Hepatic stellate cell (primary cell): ENCODE measurements around the gene RTL10.

Experiments
- DNase-seq: peaks from one replicate; pipeline ENCODE4 v3.0.0; 2011; ENCODE audit warnings: low spot score

The RTL10 gene

GRCh38 chr22:19863571-19863970 lies 8.9 kb upstream of the RTL10 start:
- DNase-seq = no peak

- DNase-seq = no peak
Measured at GRCh38 chr22:19862619-19863246, 8.1 kb upstream of the RTL10 start.

- DNase-seq = no peak
Measured at GRCh38 chr22:19859861-19860510, 5.3 kb upstream of the RTL10 start.

- DNase-seq = no peak
Measured at GRCh38 chr22:19857382-19857781, 2.7 kb upstream of the RTL10 start.

GRCh38 chr22:19855504-19856409 lies 1.1 kb upstream of the RTL10 start:
- no peak for DNase-seq

GRCh38 chr22:19853879-19854777 lies 546 bp downstream of the RTL10 start:
- DNase-seq = no peak

GRCh38 chr22:19853058-19853878 lies 1.4 kb downstream of the RTL10 start:
- no peak for DNase-seq

- DNase-seq = no peak
Measured at GRCh38 chr22:19852177-19852781, 2.4 kb downstream of the RTL10 start.

GRCh38 chr22:19851291-19852176 lies 3.1 kb downstream of the RTL10 start:
- no peak for DNase-seq

- DNase-seq = no peak
Measured at GRCh38 chr22:19850763-19851109, 3.9 kb downstream of the RTL10 start.

GRCh38 chr22:19849835-19850762 lies 4.6 kb downstream of the RTL10 start:
- DNase-seq = no peak

- no peak for DNase-seq
Measured at GRCh38 chr22:19848298-19849224, 6.1 kb downstream of the RTL10 start.

GRCh38 chr22:19847345-19847632 lies 7.4 kb downstream of the RTL10 start:
- DNase-seq = no peak

GRCh38 chr22:19846620-19847344 lies 7.9 kb downstream of the RTL10 start:
- no peak for DNase-seq

GRCh38 chr22:19845054-19845722 lies 9.5 kb downstream of the RTL10 start:
- DNase-seq = no peak

GRCh38 chr22:19844377-19845053 lies 10.2 kb downstream of the RTL10 start:
- peak; percentile 70 for DNase-seq
